ENCODE results near the gene NCAM1.

NCAM1 gene

DNA sequence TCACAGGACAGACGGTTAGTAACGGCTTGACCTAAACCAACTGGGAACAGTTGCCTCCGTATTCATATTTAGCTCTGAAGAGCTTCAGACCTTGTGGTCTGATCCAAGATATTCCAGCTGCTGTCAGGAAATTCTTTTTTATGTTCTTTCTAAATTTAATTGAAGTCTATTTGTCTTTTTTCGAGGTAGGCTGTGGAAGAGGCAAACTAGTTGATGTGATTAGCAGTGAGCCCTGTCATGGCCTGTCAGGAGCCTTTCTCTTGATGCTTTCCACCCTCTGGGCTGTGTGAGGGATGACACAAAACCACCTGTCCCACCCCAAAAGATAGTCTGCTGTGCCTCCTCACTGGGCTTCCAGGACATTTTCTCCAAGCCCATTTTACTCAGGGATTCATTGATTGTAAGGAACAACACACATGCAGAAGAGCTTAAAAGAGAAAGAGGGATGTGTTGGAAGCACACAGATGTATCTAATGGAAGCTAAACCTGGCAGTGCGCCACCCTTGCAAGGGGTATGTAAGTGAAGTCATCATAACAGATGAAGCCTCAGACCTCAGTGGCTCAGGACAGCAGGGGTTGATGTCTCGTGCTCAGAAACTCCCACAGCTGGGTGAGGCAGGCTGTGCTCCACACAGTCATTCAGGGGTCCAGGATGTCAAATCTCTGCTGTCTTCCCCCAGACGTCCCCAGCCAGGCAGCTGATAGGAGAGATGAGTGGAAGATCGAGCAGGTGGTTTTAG lies 170.0 kb downstream of the NCAM1 start:
- no peak for DNase-seq (ENCODE audit: low read depth)

DNA sequence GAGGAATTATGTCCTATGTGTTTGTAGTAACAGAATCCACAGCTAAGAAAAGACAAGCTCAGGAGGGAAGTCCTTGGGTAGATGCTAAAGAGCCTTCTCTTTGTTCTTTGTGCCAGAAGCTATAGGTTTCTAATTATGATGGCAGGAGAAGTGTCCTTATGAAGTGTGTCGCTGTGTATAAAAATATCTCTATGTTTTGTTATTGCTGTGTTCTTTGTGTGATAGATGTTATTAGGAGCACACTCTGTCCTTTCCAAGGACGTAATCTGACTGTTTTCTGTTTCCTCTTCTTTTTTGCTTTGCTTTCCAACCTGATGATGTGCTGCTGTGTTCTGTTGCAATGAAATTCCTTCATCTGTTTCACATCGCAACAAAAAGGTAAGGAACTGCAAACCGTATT lies 171.9 kb downstream of the NCAM1 start:
- no peak for DNase-seq (ENCODE audit: low read depth)

DNA sequence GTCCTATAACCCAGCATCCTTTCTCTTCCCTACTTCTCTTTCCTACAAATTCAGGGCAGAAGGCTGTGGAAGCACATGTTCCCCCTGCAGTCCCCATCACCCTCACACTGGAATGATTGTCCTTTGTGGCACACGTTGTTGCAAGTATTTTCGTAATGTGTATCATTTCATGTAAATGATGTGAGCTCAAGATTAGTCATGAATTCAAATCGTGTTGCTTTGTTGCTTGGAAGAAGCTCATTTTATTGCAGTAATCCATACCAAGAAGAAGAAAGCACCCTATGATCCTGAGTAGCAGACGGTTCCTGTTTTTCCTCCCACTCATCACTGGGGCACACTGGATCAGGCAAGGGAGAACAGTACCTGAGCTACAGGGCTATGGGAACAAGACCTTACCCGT lies 173.4 kb downstream of the NCAM1 start:
- DNase-seq (ENCODE audit: low read depth) = no peak

- DNase-seq (ENCODE audit: low read depth) = no peak
Observed at GRCh38 chr11:113137713-113138529, 176.7 kb downstream of the NCAM1 start.

GRCh38 chr11:113138731-113139130 lies 177.5 kb downstream of the NCAM1 start:
- DNase-seq (ENCODE audit: low read depth) = no peak

DNA sequence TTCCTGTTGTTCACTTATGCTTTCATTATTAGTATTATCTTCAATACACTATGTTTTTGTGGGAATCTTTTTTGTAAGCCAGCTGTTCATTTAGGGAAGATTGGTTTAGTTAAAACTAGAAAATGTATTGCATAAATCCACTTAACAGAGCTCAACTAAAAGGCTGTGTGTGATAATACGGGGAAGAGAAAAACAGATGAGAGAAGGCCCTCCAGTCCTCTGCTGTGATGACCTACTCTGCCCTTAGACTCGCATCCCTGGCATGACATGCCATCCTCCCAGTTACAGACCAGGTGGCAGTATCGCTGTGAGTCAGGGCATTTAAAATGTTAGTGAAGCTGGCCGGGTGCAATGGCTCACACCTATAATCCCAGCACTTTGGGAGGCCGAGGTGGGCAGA lies 179.8 kb downstream of the NCAM1 start:
- no peak for DNase-seq (ENCODE audit: low read depth)

DNA sequence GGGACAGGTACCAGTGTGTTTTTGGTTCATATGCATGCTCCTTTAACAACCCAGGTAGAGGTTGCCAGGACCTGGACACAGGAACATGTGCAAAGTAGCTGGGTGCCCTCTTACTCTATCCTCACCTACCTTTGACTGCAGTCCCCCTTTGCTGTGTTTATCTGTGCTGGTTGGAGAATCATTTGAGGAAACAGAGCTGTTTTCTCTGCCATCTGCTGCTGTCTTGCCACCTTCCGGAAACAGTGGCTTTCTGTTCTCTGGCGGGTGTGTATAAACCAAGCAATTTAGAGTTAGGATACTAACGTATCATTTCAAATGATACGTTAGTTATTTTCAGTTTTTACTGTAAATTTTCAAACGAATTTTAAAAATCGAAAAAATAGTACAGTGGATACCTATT lies 181.3 kb downstream of the NCAM1 start:
- no peak for DNase-seq (ENCODE audit: low read depth)

GRCh38 chr11:113147249-113147648 lies 186.0 kb downstream of the NCAM1 start:
- no peak for DNase-seq (ENCODE audit: low read depth)

DNA sequence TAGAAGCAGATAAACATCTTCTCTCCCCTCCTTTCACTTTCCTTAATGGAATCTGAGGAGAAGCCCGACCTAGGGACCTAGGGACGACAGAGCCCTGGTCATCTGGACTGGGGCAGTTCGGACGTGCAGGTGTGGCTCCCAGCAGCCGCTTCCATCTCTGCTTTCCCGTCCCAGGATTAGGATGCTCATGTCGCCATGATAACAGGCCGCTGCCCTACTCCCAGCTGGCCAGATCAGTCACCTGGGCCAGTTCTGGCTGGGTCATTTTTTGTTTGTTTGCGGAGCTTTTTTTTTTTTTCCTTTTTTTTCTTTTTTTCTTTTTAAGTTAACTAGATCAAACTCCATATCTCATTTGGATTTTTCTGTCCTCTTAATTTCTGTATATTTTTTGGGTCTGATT lies 186.9 kb downstream of the NCAM1 start:
- DNase-seq (ENCODE audit: low read depth) = no peak

DNA sequence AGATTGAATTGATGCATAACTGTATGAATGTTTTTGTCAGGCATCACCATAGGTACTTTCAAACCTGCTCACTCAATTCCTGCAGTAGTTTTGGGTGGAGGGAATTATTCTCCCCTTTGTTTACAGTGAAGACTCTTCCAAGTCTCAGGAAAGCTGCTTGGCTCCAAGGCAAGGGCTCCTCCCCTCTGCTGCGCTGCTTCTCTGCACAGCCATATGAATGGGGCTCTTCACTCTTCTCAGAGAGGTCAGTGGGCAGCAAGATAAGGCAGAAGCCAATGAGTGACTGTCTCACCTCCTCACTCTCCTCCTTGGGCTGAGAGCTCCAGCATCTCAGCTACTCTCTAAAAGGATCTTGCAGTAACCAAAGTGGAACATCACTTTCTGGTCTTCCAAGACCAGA lies 187.4 kb downstream of the NCAM1 start:
- no peak for DNase-seq (ENCODE audit: low read depth)

DNA sequence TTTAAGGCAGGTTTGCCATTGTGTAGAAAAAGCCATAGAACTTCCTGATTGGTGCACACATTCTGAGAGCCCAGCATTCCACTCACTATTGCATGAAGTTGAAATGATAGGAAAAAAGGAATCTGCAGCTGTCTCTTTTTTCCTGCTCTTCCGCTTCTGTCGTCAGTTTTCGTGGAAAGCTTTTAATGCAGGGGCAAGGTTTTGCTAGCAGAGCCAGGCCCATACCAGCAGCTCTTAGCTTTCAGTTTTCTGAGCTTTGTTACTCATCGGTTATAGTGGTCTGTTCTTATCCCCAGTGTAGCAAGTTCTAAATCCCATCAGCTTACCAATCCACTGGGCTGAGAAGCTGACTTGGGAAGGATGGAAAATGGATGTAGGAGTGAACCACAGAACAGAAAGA lies 190.3 kb downstream of the NCAM1 start:
- no peak for DNase-seq (ENCODE audit: low read depth)

DNA sequence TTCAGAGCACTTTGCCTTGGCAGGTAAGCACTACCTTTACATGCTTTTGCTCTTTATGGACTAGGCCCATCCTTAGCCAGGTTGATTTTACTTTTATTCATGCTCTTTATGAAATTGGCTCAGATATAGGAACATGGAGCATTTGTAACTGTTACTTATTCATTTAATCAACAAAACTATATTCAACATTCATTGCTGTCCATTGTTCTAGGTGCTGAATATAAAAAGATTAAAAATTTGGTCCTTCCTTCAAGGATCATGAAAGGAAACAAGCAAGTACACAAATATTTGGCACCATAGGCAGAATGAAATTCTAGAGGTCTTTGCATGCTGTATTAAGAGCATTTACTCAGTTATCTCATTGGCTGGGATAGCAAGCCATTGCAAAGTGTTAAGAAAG lies 191.3 kb downstream of the NCAM1 start:
- DNase-seq (ENCODE audit: low read depth) = no peak

- DNase-seq (ENCODE audit: low read depth) = no peak
Observed at GRCh38 chr11:113153847-113154246, 192.6 kb downstream of the NCAM1 start.

DNA sequence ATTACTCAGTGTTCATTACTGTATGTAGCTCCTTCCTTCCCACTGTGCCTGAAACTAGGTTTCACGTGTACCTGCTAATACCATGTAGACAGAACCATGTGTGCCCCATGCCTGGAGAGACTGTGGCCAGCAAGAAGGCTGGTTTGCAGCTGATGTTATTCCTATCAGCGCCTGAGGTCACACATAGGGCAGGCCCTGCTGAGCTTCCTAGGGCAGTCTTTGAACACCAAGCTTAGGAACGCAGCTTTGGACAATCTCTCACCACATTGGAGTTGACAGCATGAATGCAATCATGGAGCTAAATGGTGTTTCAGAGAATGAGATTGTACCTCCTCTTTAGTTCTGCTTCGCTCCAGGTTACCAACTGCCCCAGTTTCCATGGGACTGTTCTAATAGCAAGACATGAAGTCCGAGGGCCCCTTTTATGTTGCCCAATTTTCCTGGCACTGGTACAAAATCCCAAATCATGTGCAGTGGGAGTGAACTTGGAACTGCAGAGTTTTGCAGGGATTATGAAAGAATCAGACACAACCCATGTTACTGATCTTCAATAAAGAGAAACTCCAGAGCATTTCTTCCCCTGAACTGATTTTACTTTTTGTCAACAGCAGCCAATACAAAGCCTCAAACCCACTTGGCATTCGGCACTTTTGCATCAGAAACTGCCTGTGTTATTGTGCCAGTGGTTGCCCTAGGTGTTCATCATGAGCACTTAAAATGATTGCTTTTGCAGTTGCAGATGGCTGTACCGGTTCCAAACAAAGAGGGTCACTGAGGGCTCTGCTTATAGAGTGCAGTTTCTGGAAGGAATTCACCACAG lies 199.0 kb downstream of the NCAM1 start:
- DNase-seq (ENCODE audit: low read depth) = peak; percentile 47

- DNase-seq (ENCODE audit: low read depth) = no peak
Observed at GRCh38 chr11:113160808-113161124, 199.5 kb downstream of the NCAM1 start.

DNA sequence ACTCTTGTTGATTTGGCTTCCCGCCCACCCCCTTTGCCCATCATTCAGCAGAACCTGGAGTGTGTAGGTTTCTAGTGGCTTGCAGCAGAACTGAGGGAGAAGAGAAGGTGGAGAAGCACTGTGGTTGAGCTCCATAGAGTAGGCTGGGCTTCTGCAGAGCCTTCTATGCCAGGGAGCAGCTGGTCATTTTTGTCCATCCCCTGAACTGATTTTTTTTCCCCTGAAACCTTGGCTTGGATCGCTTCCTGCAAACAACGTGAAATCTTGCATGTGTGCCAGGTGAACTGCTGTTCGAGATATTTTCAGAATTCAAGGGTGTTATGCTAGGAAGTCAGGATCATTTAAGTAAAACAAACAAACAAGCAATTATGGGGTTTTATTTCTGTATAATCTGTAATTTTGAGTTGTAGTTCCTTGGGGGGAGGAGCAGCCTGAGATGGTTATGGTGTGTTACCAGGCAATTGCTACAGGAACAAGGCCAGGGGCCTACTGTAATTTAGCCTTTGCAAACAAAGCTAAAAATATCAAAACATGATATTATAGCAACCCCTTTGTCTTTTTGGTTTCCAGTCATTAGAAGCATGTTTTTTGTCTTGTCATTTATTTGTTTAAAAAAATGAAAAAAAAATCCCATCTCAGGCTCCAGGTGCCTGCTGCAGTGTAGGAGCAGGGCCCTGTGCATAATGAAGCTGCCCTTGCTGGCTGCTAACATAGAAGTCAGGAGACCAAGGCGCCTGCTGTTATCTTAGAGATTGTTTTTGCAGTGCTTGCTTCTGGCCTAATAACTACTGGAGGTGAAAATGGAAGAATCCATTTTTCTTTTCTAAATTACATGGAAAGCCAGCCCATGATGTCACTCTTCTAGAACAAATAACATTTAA lies 200.7 kb downstream of the NCAM1 start:
- DNase-seq (ENCODE audit: low read depth) = no peak

DNA sequence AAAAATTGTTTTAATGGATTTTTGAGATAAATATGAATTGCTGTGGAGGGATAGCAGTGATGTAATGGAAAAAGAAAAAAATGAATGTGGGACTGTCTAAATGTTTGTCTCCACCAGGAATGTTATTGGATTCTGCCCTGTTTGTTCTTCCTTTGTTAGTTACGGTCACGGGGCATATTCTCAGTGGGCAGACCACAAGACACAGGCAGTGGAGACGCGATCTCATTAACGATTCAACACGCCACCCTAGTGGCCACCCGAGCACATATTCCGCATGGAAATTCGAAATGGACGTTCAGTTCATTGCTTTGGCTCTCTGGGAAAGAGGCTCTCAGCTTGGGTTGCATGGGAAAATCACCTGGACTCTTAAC lies 201.4 kb downstream of the NCAM1 start:
- no peak for DNase-seq (ENCODE audit: low read depth)

DNA sequence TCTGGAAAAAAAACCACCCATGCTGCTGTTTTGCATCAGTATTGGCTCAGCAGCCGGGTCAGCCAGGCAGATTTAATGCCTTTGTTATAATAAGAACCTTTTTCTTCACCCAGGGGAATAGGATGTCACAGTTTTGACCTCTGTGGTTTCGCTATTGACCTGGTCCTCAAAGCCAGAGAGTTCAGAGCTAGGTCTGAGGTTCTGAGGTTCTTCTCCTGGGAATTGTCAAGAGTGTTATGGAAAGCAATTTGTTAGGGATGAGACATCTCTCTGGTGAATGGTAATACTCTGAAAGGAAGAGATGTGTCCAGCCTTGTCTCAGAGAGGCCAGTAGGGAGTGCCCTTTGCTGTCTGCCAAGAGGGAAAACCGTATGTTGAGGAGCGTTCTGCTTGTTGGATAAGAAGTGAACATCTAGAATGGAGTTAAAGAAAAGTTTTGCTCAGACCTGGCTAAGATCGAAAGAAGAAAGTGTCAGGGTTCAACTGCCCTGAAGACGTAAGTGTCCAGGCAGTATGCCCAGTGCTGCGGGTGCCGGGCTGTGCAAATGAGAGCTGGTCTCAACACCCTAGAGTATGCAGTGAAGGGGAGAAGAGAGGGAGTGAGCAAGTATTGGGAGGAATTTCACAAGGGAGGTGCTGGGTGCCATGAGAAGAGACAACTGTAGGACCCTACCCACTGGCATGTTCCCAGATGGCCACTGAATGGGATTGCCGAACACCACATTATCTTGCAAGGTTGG lies 202.2 kb downstream of the NCAM1 start:
- peak; percentile 29 for DNase-seq (ENCODE audit: low read depth)

DNA sequence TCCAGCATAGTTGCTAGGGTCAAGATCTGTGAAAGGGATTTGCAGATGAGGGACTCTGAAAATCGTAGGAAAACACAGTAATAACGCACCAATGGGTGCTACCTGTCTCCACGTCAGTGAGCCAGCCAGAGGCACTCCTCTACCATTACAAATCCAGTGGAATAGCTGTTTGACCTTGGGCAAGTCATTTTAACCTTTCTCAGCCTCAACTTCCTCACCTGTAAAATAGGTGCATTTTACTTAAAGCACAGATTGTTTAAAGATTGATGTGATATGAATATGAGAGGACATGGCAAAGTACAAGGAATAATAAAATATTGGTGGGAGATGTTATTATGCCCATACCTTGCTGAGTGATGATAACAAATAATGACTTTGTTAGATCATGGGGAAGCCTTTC lies 205.1 kb downstream of the NCAM1 start:
- DNase-seq (ENCODE audit: low read depth) = no peak

DNA sequence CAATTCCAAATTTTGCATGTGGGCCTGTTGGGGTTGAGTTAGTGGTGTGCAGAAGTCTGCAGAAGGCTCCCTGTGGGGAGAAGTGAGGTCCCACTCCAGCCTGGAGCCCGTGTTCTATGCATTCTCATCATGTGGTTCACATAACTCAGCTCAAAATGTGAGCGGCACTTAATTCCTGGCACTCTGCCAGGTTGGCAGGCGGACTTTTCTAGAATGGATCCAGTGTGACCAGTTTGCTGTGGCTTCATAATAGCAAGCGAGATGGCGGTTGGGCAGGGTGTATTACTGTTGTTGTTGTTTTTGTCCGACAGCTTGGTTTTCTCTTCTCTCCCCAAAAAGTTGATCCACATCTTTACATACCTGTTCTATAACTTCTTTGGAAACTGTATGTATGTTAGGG lies 206.4 kb downstream of the NCAM1 start:
- DNase-seq (ENCODE audit: low read depth) = no peak

All from amniotic epithelial cell (primary cell).